GM12801 (cell line): Measurements from ENCODE around the gene PARL.
A peak's percentile ranks its signal among the peaks of the same experiment; 100 is the strongest.

ENCODE experiments used
- CTCF ChIP-seq: IDR thresholded peaks from one replicate; pipeline ENCODE4 v1.5.1; 2011; ENCODE audit warnings: control low read depth; ENCODE audit not compliant: insufficient read length; ENCODE audit errors: extremely low read depth

Gene PARL

GRCh38 chr3:183884427-183885296 lies at the start of gene PARL:
Gene PARL (minus strand): TSS chr3:183884880. CDS start chr3:183884846, 34 bp downstream.
- peak; percentile 48 for TF ChIP-seq CTCF

- TF ChIP-seq CTCF: no peak
Measured at GRCh38 chr3:183933160-183933559, 48.5 kb upstream of the PARL start.

- TF ChIP-seq CTCF: no peak
Measured at GRCh38 chr3:183931881-183932280, 47.2 kb upstream of the PARL start.

GRCh38 chr3:183930086-183930485 lies 45.4 kb upstream of the PARL start:
- no peak for TF ChIP-seq CTCF

GRCh38 chr3:183927059-183927458 lies 42.4 kb upstream of the PARL start:
- TF ChIP-seq CTCF: no peak

- no peak for TF ChIP-seq CTCF
Measured at GRCh38 chr3:183924956-183925355, 40.3 kb upstream of the PARL start.

- TF ChIP-seq CTCF: no peak
Measured at GRCh38 chr3:183924543-183924942, 39.9 kb upstream of the PARL start.
